Testis (tissue), 2 donors: Measurements from ENCODE around the gene IER5L.

ENCODE experiments used
- CTCF ChIP-seq, 3 experiments: fragments of 450-650 bp in 2 of 3; fragments of 200-600 bp in 1 of 3; sonication (generic) in 1 of 3; IDR thresholded peaks; one replicate each; pipeline ENCODE4 v1.5.1; 2016 to 2019; ENCODE audit warnings: antibody characterized with exemption in 3 of 3, mild to moderate bottlenecking in 2 of 3, moderate library complexity in 1 of 3
- POLR2A ChIP-seq: fragments of 450-650 bp; IDR thresholded peaks from one replicate; pipeline ENCODE4 v1.6.1; 2017; ENCODE audit warnings: antibody characterized with exemption, mild to moderate bottlenecking, moderate library complexity

DNA sequence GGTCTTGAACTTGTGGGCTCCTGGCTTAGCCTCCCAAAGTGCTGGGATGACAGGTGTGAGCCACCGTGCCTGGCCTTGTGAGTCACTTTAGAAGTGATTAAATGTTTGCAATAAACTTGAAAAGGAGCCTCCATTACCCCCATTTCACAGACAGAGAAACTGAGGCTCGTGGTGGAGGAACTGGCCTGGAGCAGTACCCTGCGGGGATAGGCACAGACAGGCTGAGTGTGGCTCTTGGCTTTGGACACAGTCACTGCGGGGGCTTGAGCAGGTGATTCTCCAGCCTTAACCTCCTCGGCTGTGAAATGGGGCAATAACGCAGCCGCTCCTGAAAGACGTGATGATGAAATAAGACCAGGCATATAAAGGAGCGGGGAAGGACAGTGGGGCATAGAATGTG is 40.9 kb upstream of the IER5L start:
- no peak for TF ChIP-seq CTCF (IDR thresholded peaks at IDR 0.05)
- no peak for TF ChIP-seq POLR2A
